IMR-90 (cell line): ENCODE data around the gene COL7A1. TPM values are rescaled to one million over a fixed set of nuclear protein-coding genes. Genes with fewer than 3 reads are reported as not detected.
A peak's percentile ranks its signal among the peaks of the same experiment; 100 is the strongest.

Source experiments
- ATAC-seq: fragments of 200-7000 bp; cut with Tn5 transposase; 2 replicates; pipeline ENCODE4 v1.9.1; 2020; ENCODE audit warnings: low read depth, mild to moderate bottlenecking, moderate library complexity
- BruUV-seq: library from RNA; stranded (reverse); fragments of 400-500 nt; replicated peaks from 2 replicates; lab custom pipeline; 2021; lab: Mats Ljungman, UMichigan
- CTCF ChIA-PET: fragments of 300-600 bp; formaldehyde crosslinking; extraction: SDS; loops from one replicate; lab custom pipeline; 2021; ENCODE audit warnings: antibody characterized with exemption; lab: Yijun Ruan, JAX
- POLR2A ChIA-PET: fragments of 300-600 bp; sonication (Branson Sonifier 250); formaldehyde crosslinking; loops from one replicate; lab custom pipeline; 2022; ENCODE audit warnings: antibody characterized with exemption; ENCODE audit not compliant: unreplicated experiment; lab: Charles Lee
- DNase-seq: peaks from one replicate; pipeline ENCODE4 v3.0.0; 2013
- H2AFZ ChIP-seq: replicated peaks from 2 replicates; pipeline ENCODE3; 2013; ENCODE audit warnings: low read length, mild to moderate bottlenecking; ENCODE audit not compliant: poor library complexity
- H2AK5ac ChIP-seq: 2 replicates; pipeline ENCODE4 v1.6.1; 2013; ENCODE audit warnings: low read depth, low read length, inconsistent platforms
- H2AK9ac ChIP-seq: replicated peaks from 2 replicates; pipeline ENCODE3; 2013; ENCODE audit warnings: mild to moderate bottlenecking, low read depth, low read length, moderate library complexity; ENCODE audit not compliant: poor library complexity
- H2BK120ac ChIP-seq: 2 replicates; pipeline ENCODE4 v1.6.1; 2013; ENCODE audit warnings: low read depth, low read length, inconsistent platforms
- H2BK15ac ChIP-seq: 3 replicates; pipeline ENCODE4 v1.6.1; 2013; ENCODE audit warnings: low read depth, low read length, inconsistent platforms
- H2BK20ac ChIP-seq: 2 replicates; pipeline ENCODE4 v1.6.1; 2013; ENCODE audit warnings: low read depth, mild to moderate bottlenecking, inconsistent platforms, low read length, moderate library complexity
- H2BK5ac ChIP-seq: 2 replicates; pipeline ENCODE4 v1.6.1; 2013; ENCODE audit warnings: mild to moderate bottlenecking, low read depth, low read length, inconsistent platforms; ENCODE audit not compliant: poor library complexity, severe bottlenecking
- H3K14ac ChIP-seq: replicated peaks from 2 replicates; pipeline ENCODE4 v1.6.1; 2013; ENCODE audit warnings: low read depth, low read length, inconsistent platforms
- H3K18ac ChIP-seq: 2 replicates; pipeline ENCODE4 v1.6.1; 2013; ENCODE audit warnings: low read depth, low read length, control low read depth
- H3K23ac ChIP-seq: 2 replicates; pipeline ENCODE4 v1.6.1; 2013; ENCODE audit warnings: low read depth, low read length, inconsistent platforms
- H3K27ac ChIP-seq: 2 replicates; pipeline ENCODE4 v1.5.1; 2013; ENCODE audit warnings: mild to moderate bottlenecking, control low read depth, low read length; ENCODE audit not compliant: insufficient read depth
- H3K27me3 ChIP-seq: 2 replicates; pipeline ENCODE4 v1.6.1; 2013; ENCODE audit warnings: low read length; ENCODE audit not compliant: control insufficient read depth, insufficient read depth
- H3K36me3 ChIP-seq: 2 replicates; pipeline ENCODE4 v1.6.1; 2013; ENCODE audit warnings: low read length, mixed read lengths; ENCODE audit not compliant: control insufficient read depth, insufficient read depth
- H3K4ac ChIP-seq: 2 replicates; pipeline ENCODE4 v1.6.1; 2013; ENCODE audit warnings: low read depth, low read length, inconsistent platforms
- H3K4me1 ChIP-seq: 2 replicates; pipeline ENCODE4 v1.6.1; 2013; ENCODE audit warnings: low read length, mixed read lengths; ENCODE audit not compliant: control insufficient read depth, insufficient read depth
- H3K4me2 ChIP-seq: 2 replicates; pipeline ENCODE4 v1.6.1; 2013; ENCODE audit warnings: low read depth, mild to moderate bottlenecking, control low read depth, low read length, moderate library complexity
- H3K4me3 ChIP-seq: 2 replicates; pipeline ENCODE4 v1.5.1; 2013; ENCODE audit warnings: low read depth, mild to moderate bottlenecking, control low read depth, low read length, moderate library complexity; ENCODE audit not compliant: insufficient read depth
- H3K56ac ChIP-seq: 2 replicates; pipeline ENCODE4 v1.6.1; 2013; ENCODE audit warnings: low read length, inconsistent platforms; ENCODE audit not compliant: insufficient read depth; ENCODE audit errors: extremely low read depth
- H3K79me1 ChIP-seq, 2 experiments: 2 replicates each; pipeline ENCODE4 v1.6.1; 2013; ENCODE audit warnings: low read length in 2 of 2, inconsistent platforms in 1 of 2, low read depth in 1 of 2
- H3K9ac ChIP-seq: 2 replicates; pipeline ENCODE4 v1.6.1; 2013; ENCODE audit warnings: low read depth, low read length, control low read depth
- H3K9me1 ChIP-seq: 2 replicates; pipeline ENCODE4 v1.6.1; 2013; ENCODE audit warnings: low read length, inconsistent platforms; ENCODE audit not compliant: insufficient read depth
- H3K9me3 ChIP-seq: 2 replicates; pipeline ENCODE4 v1.6.1; 2013; ENCODE audit warnings: low read length; ENCODE audit not compliant: control insufficient read depth, insufficient read depth
- H4K20me1 ChIP-seq: 2 replicates; pipeline ENCODE4 v1.6.1; 2013; ENCODE audit warnings: low read length, inconsistent platforms; ENCODE audit not compliant: insufficient read depth
- H4K5ac ChIP-seq: 2 replicates; pipeline ENCODE4 v1.6.1; 2013; ENCODE audit warnings: mild to moderate bottlenecking, low read depth, low read length, control low read depth
- H4K8ac ChIP-seq, 2 experiments: 2 replicates each; pipeline ENCODE4 v1.6.1; 2013; ENCODE audit warnings: low read depth in 2 of 2, low read length in 2 of 2, control low read depth in 1 of 2, inconsistent platforms in 1 of 2
- H4K91ac ChIP-seq: 2 replicates; pipeline ENCODE4 v1.6.1; 2013; ENCODE audit warnings: low read depth, low read length, inconsistent platforms; ENCODE audit not compliant: insufficient read depth
- CEBPB ChIP-seq: IDR thresholded peaks from 2 replicates; pipeline ENCODE4 v1.6.1; 2012; ENCODE audit warnings: low read depth, low read length, improper control_type of control experiment
- CHD1 ChIP-seq: IDR thresholded peaks from 2 replicates; pipeline ENCODE4 v1.6.1; 2012; ENCODE audit warnings: low read depth, low read length, improper control_type of control experiment
- CTCF ChIP-seq: conservative IDR thresholded peaks from 2 replicates; pipeline ENCODE4 v1.5.1; 2012; ENCODE audit warnings: mild to moderate bottlenecking, low read depth, low read length, improper control_type of control experiment
- FOS ChIP-seq: fragments of 150-350 bp; IDR thresholded peaks from 2 replicates; pipeline ENCODE4 v1.6.1; 2016; ENCODE audit warnings: low read depth, low read length
- MAFK ChIP-seq: IDR thresholded peaks from 2 replicates; pipeline ENCODE4 v1.6.1; 2012; ENCODE audit warnings: low read depth, low read length, improper control_type of control experiment
- MAZ ChIP-seq: IDR thresholded peaks from 2 replicates; pipeline ENCODE4 v1.6.1; 2012; ENCODE audit warnings: low read depth, mild to moderate bottlenecking, low read length, improper control_type of control experiment, moderate library complexity, borderline replicate concordance
- MXI1 ChIP-seq: IDR thresholded peaks from 2 replicates; pipeline ENCODE4 v1.6.1; 2012; ENCODE audit warnings: low read depth, mild to moderate bottlenecking, low read length, moderate library complexity, borderline replicate concordance
- NFE2L2 ChIP-seq: fragments of 150-350 bp; IDR thresholded peaks from 2 replicates; pipeline ENCODE4 v1.6.1; 2016; ENCODE audit warnings: low read depth, mild to moderate bottlenecking, low read length
- POLR2A ChIP-seq: IDR thresholded peaks from 2 replicates; pipeline ENCODE4 v1.6.1; 2012; ENCODE audit warnings: mild to moderate bottlenecking, low read depth, low read length
- RAD21 ChIP-seq: IDR thresholded peaks from 2 replicates; pipeline ENCODE4 v1.6.1; 2012; ENCODE audit warnings: low read length, improper control_type of control experiment
- RCOR1 ChIP-seq: IDR thresholded peaks from 2 replicates; pipeline ENCODE4 v1.6.1; 2012; ENCODE audit warnings: mild to moderate bottlenecking, low read length, improper control_type of control experiment; ENCODE audit not compliant: insufficient replicate concordance
- RFX5 ChIP-seq: IDR thresholded peaks from 2 replicates; pipeline ENCODE4 v1.8.0; 2012; ENCODE audit warnings: low read depth, mild to moderate bottlenecking, low read length, moderate library complexity
- SMC3 ChIP-seq: fragments of 150-350 bp; IDR thresholded peaks from 2 replicates; pipeline ENCODE4 v1.6.1; 2016; ENCODE audit warnings: low read depth, mild to moderate bottlenecking, antibody characterized with exemption, low read length, moderate library complexity
- WGBS, 2 experiments: methylation state at CpG; one replicate each; pipeline versions ENCODE4 v1.1.5 to v1.1.7; 2013; ENCODE audit warnings: missing lambda C conversion rate in 2 of 2; ENCODE audit not compliant: insufficient read length in 1 of 2; ENCODE audit errors: extremely low coverage in 2 of 2; 5-methylcytosine and 5-hydroxymethylcytosine counted together
- dilution Hi-C: fragments of 300-500 bp; cut with HindIII; formaldehyde crosslinking; loops from one replicate; pipeline ENCODE4 v1.14.3; 2018; ENCODE audit warnings: low sequenced_read_pairs; ENCODE audit not compliant: unreplicated experiment
- in situ Hi-C: fragments of 300-500 bp; cut with MboI; formaldehyde crosslinking; loops from 3 replicates; pipeline ENCODE4 v1.14.3; 2019; ENCODE audit warnings: low sequenced_read_pairs, inconsistent platforms, mixed read lengths
- intact Hi-C: fragments of 100-400 bp; cut with micrococcal nuclease; formaldehyde crosslinking; loops from 2 replicates; pipeline ENCODE4 v1.10.0; 2022
- polyA plus RNA-seq, 3 experiments: library from polyadenylated mRNA; depleted of rRNA; stranded (reverse); fragments of >200 nt; gene quantifications; 2 replicates each; pipeline ENCODE4 v1.2.3, GENCODE V29; 2012; ENCODE audit warnings: low replicate concordance in 1 of 3
- total RNA-seq: library from RNA; depleted of rRNA; stranded (reverse); fragments of >200 nt; gene quantifications from 2 replicates; pipeline ENCODE4 v1.2.3, GENCODE V29; 2012
- TF ChIP-seq, protein P1 (sequence below): fragments of 150-350 bp; IDR thresholded peaks from 2 replicates; pipeline ENCODE4 v1.6.1; 2017; ENCODE audit warnings: mild to moderate bottlenecking, antibody characterized with exemption, low read length, low read depth
- TF ChIP-seq, protein P2 (sequence below): fragments of 150-350 bp; IDR thresholded peaks from 2 replicates; pipeline ENCODE4 v1.6.1; 2016; ENCODE audit warnings: low read depth, mild to moderate bottlenecking, low read length, moderate library complexity, borderline replicate concordance

The COL7A1 gene
- total and polyA plus RNA-seq, 2 of the 4 experiments (the other 2 are of a cell fraction): 4.1 to 20.3 TPM

DNA sequence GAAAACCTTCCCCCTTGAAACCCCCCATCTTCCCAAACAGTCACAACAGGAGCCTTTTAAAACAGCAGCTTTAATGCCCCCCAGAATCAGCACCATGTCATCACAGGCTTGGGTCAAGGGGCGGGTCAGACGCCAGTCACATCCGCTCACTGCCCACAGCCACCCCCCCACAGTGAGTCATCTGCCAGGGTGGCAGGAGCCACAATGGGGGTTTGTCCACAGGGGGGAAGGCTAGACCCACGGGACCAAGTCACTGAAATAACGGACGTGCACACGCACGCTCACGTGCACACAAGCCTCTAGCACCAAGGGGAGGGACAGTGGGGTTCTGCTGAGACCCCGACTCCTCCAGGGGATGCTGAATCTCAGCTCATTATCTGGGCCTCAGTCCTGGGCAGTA, 31.1 kb downstream of the COL7A1 start:
- ChIA-PET CTCF (interaction anchor here (0.6 to 0.7 kb wide), 3 partner anchors 71 to 1150 kb away, joined by 3 to 4 read pairs (median 3); partner anchors contain the start of gene SLC26A6), POLR2A (interaction anchor here (0.6 kb wide), 1 partner anchor 404 kb away, joined by 6 read pairs; no protein-coding TSS in a partner anchor)
- Histone ChIP-seq H3K79me1 (peaks cover 14 to 56% of the 10 kb centered on the region in 2 experiments), H2AK9ac (peak overlapping the region; percentile 97), H2AFZ (peak overlapping the region; percentile 58), H2BK5ac (peak overlapping the region; percentile 78), H3K4me3 (no peak overlapping the region), H3K4me1 (peaks cover 40% of the 10 kb centered on the region), H3K9me1 (peaks cover 36% of the 10 kb centered on the region), H2BK20ac (peak overlapping the region; percentile 79), H3K23ac (peak overlapping the region; percentile 36; the same call in 1 of the 2 replicates), H3K27me3 (no peaks in the 10 kb centered on the region), H3K36me3 (peaks cover 37% of the 10 kb centered on the region), H2BK120ac (peak overlapping the region; percentile 90), H3K4me2 (no peak overlapping the region), H3K4ac (peak overlapping the region; percentile 85), H4K5ac (peak overlapping the region; percentile 57), H4K8ac (peak overlapping the region; percentile 62 to 91), H2AK5ac (peak overlapping the region; percentile 96), H4K91ac (peak overlapping the region; percentile 97), H3K14ac (peak overlapping the region; percentile 76), H4K20me1 (no peaks in the 10 kb centered on the region; the same call in 1 of the 2 replicates), H3K9ac (no peak overlapping the region), H3K9me3 (no peaks in the 10 kb centered on the region), H3K56ac (peak overlapping the region; percentile 2; the same call in 1 of the 2 replicates), H2BK15ac (peak overlapping the region; percentile 81), H3K18ac (peak overlapping the region; percentile 17), H3K27ac (peak overlapping the region; percentile 47)
- dilution Hi-C loops: no loop called here
- 40% methylated on average over 1 of the region's 10 CpGs; no CpG with 5 or more reads in 1 of the 2 experiments for WGBS, 2 experiments
- intact Hi-C loops: no loop called here
- TSS peak; percentile 96 for BruUV-seq
- DNase-seq (peak; percentile 62), ATAC-seq (peak; percentile 36)
- in situ Hi-C loops: no loop called here
- TF ChIP-seq RFX5: no peak
- peak; percentile 42; the same call in 1 of the 2 replicates for TF ChIP-seq MAZ
- 0 out of 2 replicates have a peak, but pooled peaks have one; percentile 25 for TF ChIP-seq RAD21
- peak; percentile 85 for TF ChIP-seq FOS
- no peak for TF ChIP-seq MAFK
- TF ChIP-seq, protein P1, sequence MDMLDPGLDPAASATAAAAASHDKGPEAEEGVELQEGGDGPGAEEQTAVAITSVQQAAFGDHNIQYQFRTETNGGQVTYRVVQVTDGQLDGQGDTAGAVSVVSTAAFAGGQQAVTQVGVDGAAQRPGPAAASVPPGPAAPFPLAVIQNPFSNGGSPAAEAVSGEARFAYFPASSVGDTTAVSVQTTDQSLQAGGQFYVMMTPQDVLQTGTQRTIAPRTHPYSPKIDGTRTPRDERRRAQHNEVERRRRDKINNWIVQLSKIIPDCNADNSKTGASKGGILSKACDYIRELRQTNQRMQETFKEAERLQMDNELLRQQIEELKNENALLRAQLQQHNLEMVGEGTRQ: 0 out of 2 replicates have a peak, but pooled peaks have one; percentile 2
- TF ChIP-seq NFE2L2: no peak
- TF ChIP-seq CHD1: no peak
- 0 out of 2 replicates have a peak, but pooled peaks have one; percentile 16 for TF ChIP-seq MXI1
- no peak for TF ChIP-seq CEBPB
- TF ChIP-seq SMC3: no peak
- TF ChIP-seq CTCF: peak; percentile 24; the same call in 1 of the 2 replicates
- TF ChIP-seq RCOR1: no peak
- no peak for TF ChIP-seq POLR2A
- TF ChIP-seq, protein P2, sequence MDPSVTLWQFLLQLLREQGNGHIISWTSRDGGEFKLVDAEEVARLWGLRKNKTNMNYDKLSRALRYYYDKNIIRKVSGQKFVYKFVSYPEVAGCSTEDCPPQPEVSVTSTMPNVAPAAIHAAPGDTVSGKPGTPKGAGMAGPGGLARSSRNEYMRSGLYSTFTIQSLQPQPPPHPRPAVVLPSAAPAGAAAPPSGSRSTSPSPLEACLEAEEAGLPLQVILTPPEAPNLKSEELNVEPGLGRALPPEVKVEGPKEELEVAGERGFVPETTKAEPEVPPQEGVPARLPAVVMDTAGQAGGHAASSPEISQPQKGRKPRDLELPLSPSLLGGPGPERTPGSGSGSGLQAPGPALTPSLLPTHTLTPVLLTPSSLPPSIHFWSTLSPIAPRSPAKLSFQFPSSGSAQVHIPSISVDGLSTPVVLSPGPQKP: no peak
